Measurements from ENCODE around the gene CUEDC1. TPM values are rescaled to one million over a fixed set of nuclear protein-coding genes. Genes with fewer than 3 reads are reported as not detected.
A peak's percentile ranks its signal among the peaks of the same experiment; 100 is the strongest.

Gene CUEDC1
- total RNA-seq, 1 donor = 0.54 TPM

DNA sequence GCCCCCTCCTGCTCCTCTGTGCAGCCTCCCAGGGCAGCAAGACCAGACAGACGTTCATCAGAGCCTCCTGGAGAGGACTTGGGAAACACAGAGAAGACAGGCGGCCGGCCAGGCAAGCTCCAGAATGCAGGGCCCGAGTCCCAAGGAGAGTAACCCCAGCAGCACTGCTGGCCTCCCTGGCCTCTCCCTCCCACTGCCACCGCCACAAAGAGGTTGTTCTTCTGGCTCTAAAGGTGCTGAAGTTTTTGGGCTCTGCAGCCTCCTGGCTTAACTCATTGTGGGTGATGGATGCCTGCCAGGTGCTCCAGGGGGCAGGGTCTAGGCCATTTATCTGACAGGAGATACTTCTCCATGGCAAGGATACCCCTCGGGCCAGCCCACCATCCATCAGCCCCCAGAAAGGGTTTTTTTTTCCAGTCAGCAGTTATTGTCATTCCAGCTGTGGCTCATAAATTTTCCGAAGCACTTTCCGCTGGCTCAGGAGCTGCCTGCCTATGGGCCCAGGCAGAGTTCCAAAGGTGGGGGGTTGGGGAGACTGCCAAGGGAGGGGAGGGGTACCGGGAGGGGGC lies 73.3 kb downstream of the CUEDC1 start:
- no peak for DNase-seq (ENCODE audit: low read depth in 2 of 3, low spot score in 2 of 3)

- no peak for DNase-seq (ENCODE audit: low read depth in 2 of 3, low spot score in 2 of 3)
Observed at GRCh38 chr17:57881143-57881542, 74.1 kb downstream of the CUEDC1 start.

GRCh38 chr17:57880086-57880456 lies 75.1 kb downstream of the CUEDC1 start:
- no peak for DNase-seq (ENCODE audit: low read depth in 2 of 3, low spot score in 2 of 3)

- DNase-seq (ENCODE audit: low read depth in 2 of 3, low spot score in 2 of 3) = no peak
Observed at GRCh38 chr17:57879437-57880085, 75.7 kb downstream of the CUEDC1 start.

DNA sequence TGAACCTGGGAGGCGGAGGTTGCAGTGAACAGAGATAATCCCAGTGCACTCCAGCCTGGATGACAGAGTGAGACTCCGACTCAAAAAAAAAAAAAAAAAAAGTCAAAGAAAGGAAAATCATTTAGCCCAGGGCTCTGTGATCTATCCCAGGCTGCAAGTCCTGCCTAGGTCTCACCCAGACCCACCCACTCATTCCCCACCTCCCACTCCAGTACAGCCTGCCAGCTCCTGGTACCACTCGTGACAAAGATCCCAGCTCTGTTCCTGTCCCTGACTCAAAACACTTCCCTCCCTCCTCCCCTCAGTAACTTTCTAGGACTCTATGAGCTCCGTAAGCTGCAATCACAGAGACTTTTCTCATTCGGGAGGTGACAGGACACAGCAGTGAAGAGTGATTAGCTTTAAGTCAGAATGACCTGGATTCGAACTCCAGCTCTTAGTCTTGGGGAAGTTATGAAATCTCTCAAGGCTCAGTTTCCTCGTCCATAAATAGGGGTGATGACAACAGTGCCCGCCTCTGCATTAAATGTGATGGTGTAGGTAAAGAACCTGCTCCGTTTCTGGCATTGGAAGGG lies 77.3 kb downstream of the CUEDC1 start:
- no peak for DNase-seq (ENCODE audit: low read depth in 2 of 3, low spot score in 2 of 3)

GRCh38 chr17:57876866-57877237 lies 78.4 kb downstream of the CUEDC1 start:
- no peak for DNase-seq (ENCODE audit: low read depth in 2 of 3, low spot score in 2 of 3)

DNA sequence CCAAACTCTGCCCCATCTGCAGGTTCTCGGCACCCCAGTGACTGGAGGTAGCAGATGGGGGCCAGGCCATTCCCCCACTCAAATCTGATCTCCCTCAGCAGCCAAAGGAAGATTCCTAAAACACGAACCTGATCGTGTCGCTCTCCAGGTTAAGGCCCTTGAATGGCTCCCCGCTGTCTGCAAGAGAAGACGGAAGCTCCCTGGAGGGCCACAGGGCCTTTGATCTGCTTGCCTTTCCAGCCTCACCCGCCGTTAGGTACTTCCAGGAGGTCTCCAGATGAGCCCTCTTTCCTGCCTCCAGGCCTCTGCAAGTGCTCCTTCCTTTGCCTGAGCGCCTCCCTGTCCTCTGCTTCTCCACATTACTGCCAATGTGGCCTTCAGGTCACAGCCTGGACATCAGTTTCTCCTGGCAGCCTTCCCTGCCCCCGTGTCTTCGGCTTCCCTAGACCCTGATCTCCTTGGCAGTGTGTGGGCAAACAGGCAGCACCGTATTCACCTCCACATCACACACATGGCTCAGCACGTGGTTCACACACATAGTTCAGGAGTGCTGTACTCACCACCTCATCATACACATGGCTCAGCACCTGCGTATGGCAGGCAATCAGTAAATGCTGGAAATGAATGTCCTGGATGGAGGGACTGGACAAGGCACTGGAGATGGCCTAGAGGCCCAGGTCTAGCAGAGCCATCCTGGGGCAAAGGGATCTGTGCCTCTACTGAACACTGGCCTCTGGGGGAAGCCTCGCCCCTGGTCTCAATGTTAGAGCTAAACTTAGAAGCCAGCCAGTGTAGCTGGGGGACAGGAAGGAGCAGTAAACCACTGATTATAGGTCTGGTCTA lies 79.0 kb downstream of the CUEDC1 start:
- no peak for DNase-seq (ENCODE audit: low read depth in 2 of 3, low spot score in 2 of 3)

DNA sequence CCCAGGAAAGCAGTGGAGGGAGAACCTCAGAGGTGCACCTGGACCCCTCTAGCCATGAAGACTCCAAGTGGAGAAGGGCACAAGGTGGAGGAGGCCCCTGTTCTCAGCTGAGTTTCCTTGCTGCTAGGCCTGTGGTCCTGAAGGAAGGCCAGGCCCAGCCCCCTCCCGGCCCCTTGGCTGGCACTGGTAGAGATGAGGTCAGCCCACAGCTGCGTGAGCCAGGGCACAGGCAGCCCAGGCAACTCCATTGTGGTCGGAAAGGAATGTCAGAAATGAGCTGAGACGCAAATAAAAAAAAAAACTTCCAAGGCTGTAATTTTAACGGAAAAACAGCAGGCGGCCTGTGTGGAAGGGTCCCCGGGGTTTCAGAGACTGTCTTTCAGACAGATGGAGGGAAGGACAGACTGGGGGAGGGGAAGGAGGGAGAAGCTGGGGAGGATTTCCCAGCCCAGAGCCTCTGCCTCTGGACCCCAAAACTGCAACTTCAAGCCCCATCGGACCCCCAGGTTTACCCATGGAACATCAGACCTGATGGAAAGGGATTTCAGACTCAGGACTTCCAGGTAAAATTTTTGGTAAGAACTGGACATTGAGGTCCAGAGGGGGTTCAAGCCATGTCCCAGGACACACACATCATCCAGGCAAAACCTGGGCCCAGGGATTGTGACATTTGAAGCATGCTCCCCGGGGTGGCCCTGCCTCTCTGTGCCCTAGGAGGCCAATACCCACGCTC lies 79.8 kb downstream of the CUEDC1 start:
- peak in 2 of 3 donors; percentile 57 to 60 for DNase-seq (ENCODE audit: low read depth in 2 of 3, low spot score in 2 of 3)

- DNase-seq (ENCODE audit: low read depth in 2 of 3, low spot score in 2 of 3) = peak in 2 of 3 donors; percentile 64
Observed at GRCh38 chr17:57874434-57875289, 80.5 kb downstream of the CUEDC1 start.

DNA sequence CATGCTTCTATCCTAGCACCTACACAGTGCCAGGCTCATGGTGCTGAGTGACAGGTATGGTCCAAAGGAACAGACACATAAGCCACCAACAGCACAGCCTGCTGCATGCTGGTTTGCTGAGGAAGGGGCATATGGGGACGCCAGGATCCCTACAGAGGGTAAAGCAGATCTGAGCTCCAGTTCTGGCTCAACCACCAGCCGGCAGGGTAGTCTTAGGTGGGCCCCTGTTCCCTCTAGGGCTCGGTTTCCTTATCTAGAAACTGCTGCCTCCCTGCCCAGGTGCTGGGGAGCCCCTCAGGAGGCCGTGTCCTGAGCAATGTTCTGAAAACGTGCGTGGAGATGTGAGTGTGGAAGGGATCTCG lies 81.2 kb downstream of the CUEDC1 start:
- no peak for DNase-seq (ENCODE audit: low read depth in 2 of 3, low spot score in 2 of 3)

- no peak for DNase-seq (ENCODE audit: low read depth in 2 of 3, low spot score in 2 of 3)
Observed at GRCh38 chr17:57873261-57874057, 81.8 kb downstream of the CUEDC1 start.

- DNase-seq (ENCODE audit: low read depth in 2 of 3, low spot score in 2 of 3) = no peak
Observed at GRCh38 chr17:57872536-57872935, 82.7 kb downstream of the CUEDC1 start.

DNA sequence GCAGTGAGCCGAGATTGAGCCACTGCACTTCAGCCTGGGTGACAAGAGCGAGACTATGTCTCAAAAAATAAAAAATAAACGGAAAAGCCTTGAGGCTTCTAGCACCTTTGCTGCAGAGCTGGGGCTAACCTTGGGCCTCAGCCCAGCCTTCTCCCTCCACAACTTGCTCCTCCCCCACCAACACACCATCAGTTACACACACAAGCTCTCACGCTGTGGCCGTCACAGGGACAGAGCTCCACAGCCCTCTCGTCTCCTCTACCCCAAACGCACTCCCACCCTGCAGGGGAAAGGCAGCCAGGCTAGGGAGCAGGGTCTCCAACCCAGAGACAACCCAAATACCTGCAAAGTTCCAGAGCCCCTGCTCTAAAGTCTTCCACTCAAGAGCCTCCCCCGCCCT lies 83.3 kb downstream of the CUEDC1 start:
- DNase-seq (ENCODE audit: low read depth in 2 of 3, low spot score in 2 of 3) = no peak

- DNase-seq (ENCODE audit: low read depth in 2 of 3, low spot score in 2 of 3) = no peak
Observed at GRCh38 chr17:57871155-57871554, 84.1 kb downstream of the CUEDC1 start.

GRCh38 chr17:57870283-57870635 lies 85.0 kb downstream of the CUEDC1 start:
- no peak for DNase-seq (ENCODE audit: low read depth in 2 of 3, low spot score in 2 of 3)

GRCh38 chr17:57869617-57870282 lies 85.5 kb downstream of the CUEDC1 start:
- no peak for DNase-seq (ENCODE audit: low read depth in 2 of 3, low spot score in 2 of 3)

- no peak for DNase-seq (ENCODE audit: low read depth in 2 of 3, low spot score in 2 of 3)
Observed at GRCh38 chr17:57868910-57869616, 86.1 kb downstream of the CUEDC1 start.

All from hematopoietic multipotent progenitor cell (in vitro differentiated cells).